SK-N-DZ (cell line): ENCODE measurements around the gene PCBP3.
"Not testable (repeated sequence)": the region's sequence is repeated elsewhere in the genome, so short reads cannot be mapped to it uniquely, and the experiment has no call there.

Experiments
- DNase-seq: peaks from one replicate; pipeline ENCODE4 v3.0.0-alpha.2; 2015; ENCODE audit warnings: low spot score

PCBP3 gene

GRCh38 chr21:45874716-45875415 lies 231.3 kb downstream of the PCBP3 start:
- no peak for DNase-seq

GRCh38 chr21:45875416-45875760 lies 231.9 kb downstream of the PCBP3 start:
- no peak for DNase-seq

- no peak for DNase-seq
Measured at GRCh38 chr21:45875881-45876280, 232.4 kb downstream of the PCBP3 start.

GRCh38 chr21:45876381-45877170 lies 233.1 kb downstream of the PCBP3 start:
- DNase-seq = peak; percentile 75

GRCh38 chr21:45877171-45877438 lies 233.6 kb downstream of the PCBP3 start:
- DNase-seq = no peak

GRCh38 chr21:45877821-45878469 lies 234.4 kb downstream of the PCBP3 start:
- no peak for DNase-seq

GRCh38 chr21:45880097-45881068 lies 236.9 kb downstream of the PCBP3 start:
- peak; percentile 75 for DNase-seq

GRCh38 chr21:45882645-45883044 lies 239.1 kb downstream of the PCBP3 start:
- no peak for DNase-seq

- no peak for DNase-seq
Measured at GRCh38 chr21:45883090-45883489, 239.6 kb downstream of the PCBP3 start.

- DNase-seq = no peak
Measured at GRCh38 chr21:45885597-45885929, 242.0 kb downstream of the PCBP3 start.

GRCh38 chr21:45885930-45886601 lies 242.5 kb downstream of the PCBP3 start:
- DNase-seq = not testable (repeated sequence)

- DNase-seq = no peak
Measured at GRCh38 chr21:45886610-45887026, 243.1 kb downstream of the PCBP3 start.

- DNase-seq = no peak
Measured at GRCh38 chr21:45887120-45887611, 243.6 kb downstream of the PCBP3 start.

GRCh38 chr21:45887788-45888187 lies 244.3 kb downstream of the PCBP3 start:
- DNase-seq = peak; percentile 47

GRCh38 chr21:45888386-45889009 lies 245.0 kb downstream of the PCBP3 start:
- no peak for DNase-seq

GRCh38 chr21:45889256-45889655 lies 245.7 kb downstream of the PCBP3 start:
- DNase-seq = peak; percentile 31

GRCh38 chr21:45889961-45890360 lies 246.4 kb downstream of the PCBP3 start:
- DNase-seq = peak; percentile 47

GRCh38 chr21:45891388-45892155 lies 248.0 kb downstream of the PCBP3 start:
- peak; percentile 46 for DNase-seq

- peak; percentile 35 for DNase-seq
Measured at GRCh38 chr21:45892156-45892915, 248.8 kb downstream of the PCBP3 start.
